Renal pelvis (tissue), 12 donors: ENCODE measurements around the gene ADGRG4. TPM values are rescaled to one million over a fixed set of nuclear protein-coding genes. Genes with fewer than 3 reads are reported as not detected.
A peak's percentile ranks its signal among the peaks of the same experiment; 100 is the strongest.
"Not testable (repeated sequence)": the region's sequence is repeated elsewhere in the genome, so short reads cannot be mapped to it uniquely, and the experiment has no call there.

ENCODE experiments used
- DNase-seq: peaks from one replicate; pipeline ENCODE4 v3.0.0-alpha.2; 2013
- long read RNA-seq, 16 experiments: transcript quantifications; one replicate each; lab custom pipeline, GENCODE V29; 2026
- polyA plus RNA-seq, 3 donors: library from polyadenylated mRNA; unstranded; fragments of 120-200 nt; gene quantifications; one replicate each; pipeline ENCODE4 v1.2.1, GENCODE V29; 2013; ENCODE audit not compliant: insufficient read length in 3 of 3

Gene ADGRG4, protein sequence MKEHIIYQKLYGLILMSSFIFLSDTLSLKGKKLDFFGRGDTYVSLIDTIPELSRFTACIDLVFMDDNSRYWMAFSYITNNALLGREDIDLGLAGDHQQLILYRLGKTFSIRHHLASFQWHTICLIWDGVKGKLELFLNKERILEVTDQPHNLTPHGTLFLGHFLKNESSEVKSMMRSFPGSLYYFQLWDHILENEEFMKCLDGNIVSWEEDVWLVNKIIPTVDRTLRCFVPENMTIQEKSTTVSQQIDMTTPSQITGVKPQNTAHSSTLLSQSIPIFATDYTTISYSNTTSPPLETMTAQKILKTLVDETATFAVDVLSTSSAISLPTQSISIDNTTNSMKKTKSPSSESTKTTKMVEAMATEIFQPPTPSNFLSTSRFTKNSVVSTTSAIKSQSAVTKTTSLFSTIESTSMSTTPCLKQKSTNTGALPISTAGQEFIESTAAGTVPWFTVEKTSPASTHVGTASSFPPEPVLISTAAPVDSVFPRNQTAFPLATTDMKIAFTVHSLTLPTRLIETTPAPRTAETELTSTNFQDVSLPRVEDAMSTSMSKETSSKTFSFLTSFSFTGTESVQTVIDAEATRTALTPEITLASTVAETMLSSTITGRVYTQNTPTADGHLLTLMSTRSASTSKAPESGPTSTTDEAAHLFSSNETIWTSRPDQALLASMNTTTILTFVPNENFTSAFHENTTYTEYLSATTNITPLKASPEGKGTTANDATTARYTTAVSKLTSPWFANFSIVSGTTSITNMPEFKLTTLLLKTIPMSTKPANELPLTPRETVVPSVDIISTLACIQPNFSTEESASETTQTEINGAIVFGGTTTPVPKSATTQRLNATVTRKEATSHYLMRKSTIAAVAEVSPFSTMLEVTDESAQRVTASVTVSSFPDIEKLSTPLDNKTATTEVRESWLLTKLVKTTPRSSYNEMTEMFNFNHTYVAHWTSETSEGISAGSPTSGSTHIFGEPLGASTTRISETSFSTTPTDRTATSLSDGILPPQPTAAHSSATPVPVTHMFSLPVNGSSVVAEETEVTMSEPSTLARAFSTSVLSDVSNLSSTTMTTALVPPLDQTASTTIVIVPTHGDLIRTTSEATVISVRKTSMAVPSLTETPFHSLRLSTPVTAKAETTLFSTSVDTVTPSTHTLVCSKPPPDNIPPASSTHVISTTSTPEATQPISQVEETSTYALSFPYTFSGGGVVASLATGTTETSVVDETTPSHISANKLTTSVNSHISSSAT (N-terminal part only)
- not detected for polyA plus RNA-seq
- long read RNA-seq, donor 1 = 0 reads
- long read RNA-seq, donor 2 = 0 reads
- long read RNA-seq, donor 3 = 0 reads
- long read RNA-seq, donor 4 = 0 reads
- long read RNA-seq, donor 5 = 0 reads
- long read RNA-seq, donor 6 = 0 reads
- long read RNA-seq, donor 7 = 0 reads
- long read RNA-seq, donor 8 = 0 reads
- long read RNA-seq, donor 9 = 0 reads
- long read RNA-seq, donor 10 = 0 reads
- long read RNA-seq, donor 11 = 0 reads
- long read RNA-seq, donor 12 = 0 reads
- long read RNA-seq, donor 13 = 0 reads
- long read RNA-seq, donor 14 = 0 reads
- long read RNA-seq, donor 15 = 0 reads
- long read RNA-seq, donor 16 = 0 reads

DNA sequence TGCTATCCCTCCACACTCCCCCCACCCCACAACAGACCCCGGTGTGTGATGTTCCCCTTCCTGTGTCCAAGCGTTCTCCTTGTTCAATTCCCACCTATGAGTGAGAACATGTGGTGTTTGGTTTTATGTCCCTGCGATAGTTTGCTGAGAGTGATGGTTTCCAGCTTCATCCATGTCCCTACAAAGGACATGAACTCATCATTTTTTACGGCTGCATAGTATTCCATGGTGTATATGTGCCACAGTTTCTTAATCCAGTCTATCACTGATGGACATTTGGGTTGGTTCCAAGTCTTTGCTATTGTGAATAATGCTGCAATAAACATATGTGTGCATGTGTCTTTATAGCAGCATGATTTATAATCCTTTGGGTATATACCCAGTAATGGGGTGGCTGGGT, at the start of gene ADGRG4:
Gene ADGRG4 (plus strand): TSS at position 243 of the 400 bp plus-strand sequence. CDS start 7,815 bp downstream, outside the sequence.
- not testable (repeated sequence) for DNase-seq

DNA sequence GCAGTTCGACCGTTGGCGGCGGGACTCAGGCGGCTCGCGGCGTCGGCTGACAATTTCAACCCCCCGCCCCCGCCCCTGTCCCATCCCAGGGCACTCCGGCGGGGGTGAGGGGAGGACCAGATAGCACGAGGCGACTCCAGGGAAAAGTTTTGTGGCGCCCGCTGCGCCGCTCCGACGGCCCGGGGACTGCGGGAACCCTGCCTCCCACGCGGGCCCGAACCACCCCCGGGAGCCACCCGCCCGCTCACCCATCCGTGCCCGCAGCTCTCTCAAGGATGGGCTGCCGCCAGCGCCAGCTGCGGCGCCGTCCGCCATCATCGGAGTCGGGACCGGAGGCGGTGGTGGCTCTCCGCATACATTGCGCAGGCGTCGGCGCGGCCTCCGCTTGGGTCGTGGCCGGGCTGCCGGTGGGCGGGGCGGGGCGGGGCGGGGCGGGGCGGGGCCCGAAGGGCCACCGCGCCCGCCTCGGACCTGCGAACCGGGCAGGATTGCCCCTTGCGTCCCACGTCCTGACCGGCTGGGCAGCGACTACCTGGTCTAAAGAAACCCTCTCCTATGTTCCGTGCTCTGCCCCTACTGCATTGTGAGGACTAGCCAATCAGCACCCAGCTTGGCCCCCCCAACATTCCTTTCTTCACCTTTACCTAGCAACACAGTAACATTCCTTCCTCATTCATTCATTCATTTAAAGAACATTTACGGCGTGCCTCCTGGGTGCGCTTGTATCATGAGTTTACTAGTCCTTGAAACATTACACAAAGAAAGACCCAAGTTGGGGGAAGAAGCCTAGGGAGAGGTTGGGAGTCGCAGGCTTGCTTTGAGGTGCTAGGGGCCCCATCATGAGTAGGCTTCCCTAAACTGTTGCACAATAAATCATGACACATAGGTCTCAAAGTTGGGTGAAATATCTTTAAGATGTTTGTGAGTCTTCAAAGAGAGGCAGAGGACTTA, 49.4 kb upstream of the ADGRG4 start, which contains the start of gene MAP7D3:
Gene MAP7D3 (minus strand): TSS at position 360 of the 951 bp plus-strand sequence. CDS start 42 bp downstream, at position 318.
- peak; percentile 36 for DNase-seq

DNA sequence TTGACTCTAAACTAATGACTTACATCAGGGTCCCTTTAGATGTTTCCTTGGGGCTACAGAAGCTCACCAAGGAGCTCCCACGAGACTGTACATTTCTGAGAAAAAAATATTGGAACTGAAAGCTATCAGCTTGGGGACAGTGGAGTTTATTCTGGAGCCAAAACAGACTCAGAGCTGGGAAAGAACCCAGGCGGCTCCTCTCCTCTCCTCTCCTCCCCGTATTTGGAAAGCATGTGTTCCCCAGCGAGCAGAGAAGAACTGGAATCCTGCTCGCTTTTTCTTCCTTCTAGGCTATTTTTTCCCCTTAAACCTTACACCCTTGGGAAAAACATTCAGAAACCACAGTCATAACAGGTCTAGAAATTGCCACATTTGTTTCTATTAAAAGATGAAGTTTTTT, 45.2 kb upstream of the ADGRG4 start:
- no peak for DNase-seq

DNA sequence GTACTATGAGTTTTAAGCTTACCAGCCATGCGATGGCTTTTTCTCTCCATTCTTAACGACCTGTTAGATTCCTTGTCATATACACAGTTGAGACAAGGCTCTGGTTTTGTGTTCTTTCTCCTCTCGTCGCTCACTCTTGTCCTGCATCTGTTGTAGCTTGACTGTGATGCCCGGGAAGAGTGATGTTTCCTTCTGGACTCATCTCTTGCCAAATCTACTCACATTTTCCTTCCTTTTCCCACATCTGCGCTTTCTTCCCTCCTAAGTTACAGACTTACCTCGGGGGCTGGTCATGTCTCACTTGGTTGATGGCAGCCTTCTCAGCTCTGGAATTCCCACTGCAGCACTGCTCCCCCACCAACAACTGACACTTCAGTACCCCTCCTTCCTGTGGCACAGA, 44.7 kb upstream of the ADGRG4 start:
- no peak for DNase-seq

DNA sequence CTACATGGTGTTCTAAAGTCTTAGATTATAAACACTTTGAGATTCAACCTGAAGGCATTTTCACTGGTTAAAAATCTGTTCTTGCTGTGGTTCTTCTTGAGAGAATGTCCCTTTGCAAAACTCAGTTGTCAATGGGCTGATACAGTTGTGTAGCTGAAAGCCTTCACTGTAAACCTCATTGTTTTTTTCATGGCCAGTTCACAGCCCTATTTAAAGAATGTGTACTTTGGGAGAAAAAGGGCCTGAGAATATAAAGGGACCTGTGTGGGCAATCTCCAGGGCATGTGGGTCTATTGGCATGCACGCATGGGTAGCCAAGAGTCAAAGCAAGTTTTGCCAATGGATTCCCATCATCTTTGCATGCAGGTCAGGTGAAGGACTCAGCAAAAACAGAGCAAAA, 41.8 kb upstream of the ADGRG4 start:
- no peak for DNase-seq

DNA sequence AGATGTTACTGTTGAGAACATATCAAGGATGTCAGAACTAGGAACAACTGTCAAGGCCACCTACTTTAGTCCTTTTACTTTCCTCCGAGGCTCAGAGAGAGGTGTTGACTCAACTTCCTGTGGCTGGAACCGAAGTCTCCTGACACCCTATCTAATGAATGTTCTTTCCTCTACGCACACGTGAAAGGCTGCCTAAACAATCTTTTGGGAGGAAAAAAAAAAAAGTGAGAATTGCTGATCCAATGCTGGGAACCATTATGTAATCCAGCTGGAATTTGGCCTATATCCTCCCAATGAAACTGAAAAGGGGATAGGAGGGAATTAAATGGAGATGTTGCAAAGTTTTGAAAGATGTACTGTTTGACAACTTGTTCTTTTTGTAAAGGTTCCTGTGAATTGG, 41.2 kb upstream of the ADGRG4 start:
- DNase-seq = no peak

DNA sequence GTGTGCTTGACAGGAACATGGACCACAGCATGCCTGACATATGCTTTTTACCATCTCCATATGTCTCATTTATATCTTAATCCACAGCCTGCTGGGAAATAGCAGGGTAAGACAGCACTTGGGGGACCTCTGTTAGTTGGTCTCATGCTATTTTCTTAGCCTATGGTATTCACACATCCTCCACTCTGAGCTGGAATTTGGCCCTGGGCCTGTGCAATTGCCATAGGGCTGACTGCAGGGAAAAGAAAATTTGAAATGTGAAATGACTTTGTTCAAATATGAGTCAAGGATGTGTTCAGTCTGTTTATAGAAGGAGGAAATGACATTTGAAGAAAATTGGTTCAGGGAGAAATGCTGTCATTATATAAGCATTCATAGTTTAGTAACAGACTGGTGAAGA, 40.0 kb upstream of the ADGRG4 start:
- DNase-seq = no peak

DNA sequence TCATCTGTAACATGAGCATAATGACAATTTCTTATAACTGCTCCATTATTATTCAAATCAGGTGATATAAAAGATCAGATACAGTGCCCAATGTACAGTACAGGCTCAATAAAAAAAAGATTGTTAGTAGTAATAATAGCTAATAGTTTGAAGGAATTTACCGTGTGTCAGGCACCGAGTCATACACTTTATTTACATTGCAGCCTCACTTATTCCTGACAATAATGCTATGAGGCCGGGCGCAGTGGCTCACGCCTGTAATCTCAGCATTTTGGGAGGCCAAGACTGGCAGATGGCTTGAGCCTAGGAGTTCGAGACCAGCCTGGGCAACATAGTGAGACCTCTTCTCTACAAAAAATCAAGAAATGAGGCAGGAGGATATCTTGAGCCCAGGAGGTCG, 39.4 kb upstream of the ADGRG4 start:
- no peak for DNase-seq

DNA sequence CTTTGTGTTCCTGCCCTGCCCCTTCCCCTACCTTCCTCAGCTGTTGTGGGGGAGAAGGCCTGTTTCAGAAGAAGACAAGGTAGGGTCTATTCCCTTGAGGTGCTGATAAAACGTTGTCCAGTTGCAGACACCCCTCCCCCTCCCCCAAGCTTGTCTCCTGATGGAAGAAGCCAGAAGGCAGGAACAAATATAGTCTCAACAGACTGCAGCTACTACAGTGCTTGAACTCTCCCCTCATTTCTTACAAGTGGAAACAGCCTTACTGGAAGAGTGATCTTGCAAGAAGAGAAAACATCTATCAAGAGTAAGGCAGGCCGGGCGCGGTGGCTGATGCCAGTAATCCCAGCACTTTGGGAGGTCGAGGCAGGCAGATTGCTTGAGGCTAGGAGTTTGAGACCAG, 38.5 kb upstream of the ADGRG4 start:
- no peak for DNase-seq

DNA sequence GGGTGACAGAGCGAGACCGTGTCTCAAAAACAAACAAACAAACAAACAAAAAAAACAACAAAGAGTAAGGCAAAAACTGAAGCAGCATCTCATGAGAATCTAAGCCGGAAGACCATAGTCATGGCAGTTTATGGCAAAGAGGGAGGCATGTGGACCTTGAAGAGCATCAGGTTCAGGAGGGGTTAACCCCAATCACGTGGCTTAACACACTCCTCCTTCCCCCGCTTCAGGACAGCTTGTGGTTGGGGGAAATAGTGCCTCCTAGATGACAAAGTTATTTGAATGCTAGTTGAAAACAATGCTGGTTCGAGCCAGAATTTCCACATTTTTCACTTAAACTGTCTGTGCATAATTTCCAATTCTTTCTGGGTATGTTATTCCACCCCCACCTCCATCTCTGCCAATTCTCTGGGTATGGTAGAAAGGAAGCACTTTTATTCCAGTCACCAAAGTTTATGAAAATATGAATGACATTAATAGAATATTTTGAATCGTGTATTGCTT, 37.9 kb upstream of the ADGRG4 start:
- DNase-seq = no peak

DNA sequence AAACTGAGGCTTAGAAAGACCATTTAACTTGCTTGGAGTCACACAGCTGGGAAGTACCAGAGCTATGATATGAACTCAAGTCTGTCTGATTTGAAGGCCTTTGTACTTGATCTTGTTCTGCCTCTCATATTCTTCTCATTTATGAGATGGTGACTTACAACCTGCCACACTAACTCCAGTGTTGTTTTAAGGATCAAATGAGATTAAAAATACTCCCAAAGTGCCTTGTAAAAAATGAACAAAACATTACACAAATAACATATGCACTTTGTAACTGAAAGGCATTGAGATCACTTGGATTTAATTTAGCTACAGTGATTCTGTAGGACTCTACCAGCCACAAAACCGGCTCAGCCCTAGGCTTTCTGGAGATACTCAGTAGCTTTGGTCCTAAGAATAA, 33.9 kb upstream of the ADGRG4 start:
- DNase-seq = no peak

DNA sequence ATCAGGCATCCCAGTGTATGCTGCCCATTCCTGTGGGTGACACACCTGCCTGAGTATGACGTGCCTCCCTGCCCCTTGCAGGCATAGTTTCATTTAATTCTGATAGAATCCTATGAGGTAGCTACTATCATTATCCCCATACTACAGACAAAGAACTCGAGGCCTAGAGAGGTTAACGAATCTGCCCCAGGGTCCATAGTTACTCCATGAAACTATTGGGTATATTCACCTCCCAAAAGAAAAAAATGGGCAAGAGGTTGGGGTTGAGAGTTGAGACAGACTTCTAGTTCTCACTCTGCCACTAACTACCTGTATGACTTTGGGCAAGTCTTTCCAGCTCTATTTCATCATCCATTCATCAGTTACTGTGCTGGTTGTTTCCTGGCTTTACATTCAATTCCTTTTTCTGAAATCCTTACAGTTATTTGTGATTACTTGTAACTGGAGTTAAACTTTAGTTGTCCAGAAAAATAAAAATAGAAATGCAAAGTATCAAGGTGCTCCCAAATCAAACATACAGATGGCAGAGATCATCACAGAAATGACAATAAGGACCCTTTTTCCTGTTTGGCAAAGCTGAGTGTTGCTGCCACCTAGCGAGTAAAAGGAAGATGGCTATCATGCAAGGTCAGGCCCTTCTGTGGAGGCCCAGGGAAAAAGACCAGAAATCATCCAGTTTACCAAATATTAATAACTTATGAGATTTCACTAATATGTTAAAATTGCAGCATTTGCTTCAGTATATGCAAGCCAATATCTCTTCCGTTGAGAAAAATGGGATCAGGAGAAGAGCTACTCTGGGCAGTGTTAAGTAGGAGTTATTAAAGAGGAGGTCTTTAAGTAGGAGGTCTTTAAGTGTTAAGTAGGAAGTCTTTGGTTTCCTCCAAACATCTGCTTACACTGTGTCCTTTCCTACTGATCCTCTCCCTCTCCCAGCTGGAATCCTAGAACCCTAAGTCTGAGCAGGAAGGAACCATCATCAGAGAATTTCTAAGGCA, 32.4 kb upstream of the ADGRG4 start:
- peak; percentile 15 for DNase-seq

DNA sequence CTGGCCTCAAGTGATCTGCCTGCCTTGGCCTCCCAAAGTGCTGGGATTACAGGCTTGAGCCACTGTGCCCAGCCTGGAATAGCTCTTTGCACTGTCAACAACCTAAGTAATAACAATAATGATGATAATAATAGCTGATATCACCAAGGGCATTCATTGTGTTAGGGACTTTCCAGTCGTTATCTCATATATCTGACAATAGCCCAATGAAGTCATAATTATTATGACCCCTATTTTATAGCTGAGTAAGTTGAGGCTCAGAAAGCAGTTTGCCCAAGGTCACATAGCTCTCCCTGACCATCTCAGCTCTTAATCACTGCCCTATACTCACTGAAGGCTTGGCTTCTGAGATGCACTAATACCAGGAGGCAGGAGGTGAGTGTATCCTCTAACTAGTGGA, 30.8 kb upstream of the ADGRG4 start:
- DNase-seq = no peak

DNA sequence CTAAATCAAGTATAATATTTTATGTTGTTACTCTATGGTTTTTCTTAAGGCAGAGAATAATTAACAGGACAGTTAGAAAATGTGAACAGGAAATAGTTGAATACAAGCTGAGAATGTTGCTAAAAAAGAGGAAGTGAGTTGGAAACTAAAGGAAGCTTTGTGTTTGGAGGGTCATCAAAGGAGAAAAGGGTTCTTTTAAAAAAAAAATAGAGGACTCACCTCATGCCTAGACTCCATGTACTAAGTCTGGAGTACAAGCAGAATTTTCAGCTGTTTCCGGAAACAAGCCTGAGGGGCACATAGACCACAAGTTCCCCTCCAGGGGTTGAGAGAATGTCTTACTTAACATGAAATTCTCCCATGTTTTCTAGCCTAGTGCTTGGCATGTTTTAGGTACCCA, 29.5 kb upstream of the ADGRG4 start:
- DNase-seq = no peak

DNA sequence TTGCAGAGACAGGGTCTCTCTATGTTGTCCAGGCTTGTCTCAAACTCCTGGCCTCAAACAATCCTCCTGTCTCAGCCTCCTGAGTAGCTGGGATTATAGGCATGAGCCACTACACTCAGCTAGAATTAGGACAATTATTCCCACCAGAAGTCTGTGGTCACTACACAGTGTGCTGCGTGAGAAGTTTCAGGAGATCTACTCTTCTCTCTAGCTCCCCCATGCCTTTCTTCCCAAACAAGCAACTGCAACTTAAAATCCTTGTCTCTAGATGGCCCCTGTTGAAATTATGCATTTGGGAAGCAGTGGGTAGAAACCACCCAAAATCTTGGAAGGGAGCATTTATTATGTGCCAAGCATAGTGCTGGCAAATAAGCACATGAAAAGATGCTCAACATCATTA, 28.4 kb upstream of the ADGRG4 start:
- DNase-seq = no peak

DNA sequence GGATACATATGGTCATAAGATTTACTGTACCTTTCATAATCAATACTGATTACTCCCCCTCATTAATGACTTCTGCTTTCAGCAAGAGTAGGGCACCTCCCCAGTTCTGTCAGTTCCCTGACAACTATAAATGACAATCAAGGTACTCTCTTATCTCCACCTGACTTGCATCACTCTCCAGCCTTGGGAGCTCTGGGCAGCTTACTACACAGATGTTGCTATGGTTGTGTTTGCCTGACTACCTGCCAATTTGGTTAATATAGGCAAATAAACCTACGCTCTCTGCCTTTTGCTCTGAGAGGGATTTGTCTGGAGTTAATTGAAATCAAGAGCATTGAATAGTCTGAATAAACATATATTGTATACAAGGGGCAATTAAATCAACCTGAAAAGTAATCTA, 26.8 kb upstream of the ADGRG4 start:
- no peak for DNase-seq

DNA sequence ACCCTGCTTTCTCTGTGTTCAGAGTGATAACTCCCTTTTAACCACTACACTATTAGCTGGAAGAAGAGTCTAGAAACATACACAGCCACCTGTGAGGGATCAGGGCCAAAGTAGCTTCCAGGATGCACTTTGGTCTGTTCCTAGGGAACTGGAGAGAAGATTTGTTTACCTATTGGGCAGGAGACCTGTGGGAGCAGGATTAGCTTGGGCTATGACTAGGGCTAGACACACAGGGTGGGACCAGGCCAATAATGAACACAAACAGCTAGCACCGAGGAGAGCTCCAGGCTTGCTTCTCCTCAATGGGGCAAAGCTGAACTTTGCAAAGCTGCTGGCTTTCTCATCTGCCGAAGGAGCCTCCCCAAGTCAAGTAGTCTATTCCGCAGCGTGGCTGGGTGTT, 25.2 kb upstream of the ADGRG4 start:
- DNase-seq = no peak

DNA sequence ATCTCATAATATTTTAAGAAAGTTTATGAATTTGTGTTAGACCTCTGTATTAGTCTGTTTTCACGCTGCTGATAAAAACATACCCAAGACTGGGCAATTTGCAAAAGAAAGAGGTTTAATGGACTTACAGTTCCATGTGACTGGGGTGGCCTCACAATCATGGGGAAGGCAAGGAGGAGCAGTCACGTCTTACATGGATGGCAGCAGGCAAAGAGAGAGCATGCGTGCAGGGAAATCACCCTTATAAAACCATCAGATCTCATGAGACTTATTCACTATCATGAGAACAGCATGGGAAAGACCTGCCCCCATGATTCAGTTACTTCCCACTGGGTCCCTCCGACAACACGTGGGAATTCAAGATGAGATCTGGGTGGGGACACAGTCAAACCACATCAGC, 14.4 kb upstream of the ADGRG4 start:
- DNase-seq = not testable (repeated sequence)

DNA sequence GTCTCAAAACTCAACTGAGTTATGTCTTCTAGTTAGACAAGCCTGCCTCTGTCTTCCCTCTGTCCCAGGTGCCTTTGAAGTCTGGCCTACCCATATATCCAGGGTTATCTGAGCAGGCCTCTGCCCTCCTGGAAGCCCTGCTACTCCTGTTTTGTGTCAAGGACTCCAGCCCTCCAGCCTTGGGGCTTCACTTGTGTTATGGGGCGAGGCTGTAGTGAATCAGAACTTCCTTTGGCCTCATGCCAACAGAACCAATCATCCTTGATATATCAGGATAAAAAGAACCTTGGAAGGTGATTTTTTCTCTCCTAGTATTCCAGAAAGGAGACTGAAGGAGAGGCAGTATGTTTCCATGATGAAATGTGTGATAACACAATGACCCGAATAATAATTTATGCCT, 8.9 kb upstream of the ADGRG4 start:
- DNase-seq = no peak
